GM21447 (cell line): ENCODE results near the gene ING3.
"Not testable (repeated sequence)": the region's sequence is repeated elsewhere in the genome, so short reads cannot be mapped to it uniquely, and the experiment has no call there.

Source experiments
- ATAC-seq: cut with Tn5 transposase; IDR thresholded peaks from one replicate; pipeline ENCODE4 v1.9.1; 2021; ENCODE audit not compliant: unreplicated experiment

Gene ING3

GRCh38 chr7:120949393-120949911 lies 1.1 kb upstream of the ING3 start:
- no peak for ATAC-seq

GRCh38 chr7:120949998-120950538 lies 509 bp upstream of the ING3 start:
- no peak for ATAC-seq

- no peak for ATAC-seq
Observed at GRCh38 chr7:120951309-120951699, 727 bp downstream of the ING3 start.

GRCh38 chr7:120951826-120952225 lies 1.2 kb downstream of the ING3 start:
- no peak for ATAC-seq

DNA sequence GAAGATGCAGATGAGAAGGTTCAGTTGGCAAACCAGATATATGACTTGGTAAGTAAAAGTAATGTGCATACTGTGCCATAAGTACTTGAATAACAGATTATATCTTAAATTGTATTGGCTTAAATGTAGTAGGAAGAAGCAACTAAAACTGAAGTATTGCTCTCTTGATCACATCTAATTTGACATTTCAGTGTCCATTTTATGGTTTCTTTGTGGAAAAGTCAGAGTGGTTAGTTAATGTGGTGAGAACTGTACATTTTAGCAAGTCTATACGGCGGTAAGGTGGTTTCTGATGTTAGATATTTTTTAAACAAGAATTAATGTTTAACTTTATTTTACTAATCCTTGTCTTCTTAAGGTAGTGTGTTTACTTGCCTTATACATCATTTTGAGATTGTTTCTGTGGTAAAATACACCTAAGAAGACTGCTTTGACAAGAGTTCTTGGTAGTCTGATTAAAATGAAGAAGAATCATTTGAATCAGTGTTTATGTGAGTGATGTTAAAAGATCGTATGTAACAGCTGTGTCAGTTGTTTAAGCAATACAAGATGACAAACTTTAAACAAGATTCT lies 5.1 kb downstream of the ING3 start:
- peak; percentile 25 for ATAC-seq

DNA sequence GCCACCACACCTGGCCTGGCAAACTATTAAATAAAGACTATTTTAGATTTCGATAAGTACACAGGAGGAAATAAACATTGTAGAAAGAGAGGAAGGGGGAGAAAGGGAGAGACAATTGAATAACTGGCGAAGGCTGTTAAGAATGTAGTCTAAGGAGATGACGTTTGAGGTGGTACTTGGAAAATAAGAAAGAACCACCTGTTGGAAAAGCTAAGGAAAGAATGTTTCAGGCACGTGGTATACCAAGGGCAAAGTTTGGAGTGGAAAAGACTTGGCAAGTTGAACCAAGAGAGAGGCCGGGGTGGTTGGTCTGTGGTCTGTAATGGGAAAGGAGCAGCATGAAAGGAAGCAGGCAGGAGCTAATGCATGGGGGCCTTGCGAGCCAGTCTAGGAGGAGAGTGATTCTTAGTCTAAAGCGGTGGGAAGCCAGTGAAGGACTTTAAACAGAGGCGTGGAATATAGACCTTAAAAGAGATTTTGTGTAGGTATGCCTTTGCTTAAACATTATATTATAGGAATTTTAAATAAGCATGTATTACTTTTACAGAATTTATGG lies 9.4 kb downstream of the ING3 start:
- ATAC-seq: no peak

- ATAC-seq: no peak
Observed at GRCh38 chr7:120960714-120961113, 10.1 kb downstream of the ING3 start.

GRCh38 chr7:120961638-120962173 lies 11.1 kb downstream of the ING3 start:
- ATAC-seq: no peak

- no peak for ATAC-seq
Observed at GRCh38 chr7:120964088-120964487, 13.5 kb downstream of the ING3 start.

DNA sequence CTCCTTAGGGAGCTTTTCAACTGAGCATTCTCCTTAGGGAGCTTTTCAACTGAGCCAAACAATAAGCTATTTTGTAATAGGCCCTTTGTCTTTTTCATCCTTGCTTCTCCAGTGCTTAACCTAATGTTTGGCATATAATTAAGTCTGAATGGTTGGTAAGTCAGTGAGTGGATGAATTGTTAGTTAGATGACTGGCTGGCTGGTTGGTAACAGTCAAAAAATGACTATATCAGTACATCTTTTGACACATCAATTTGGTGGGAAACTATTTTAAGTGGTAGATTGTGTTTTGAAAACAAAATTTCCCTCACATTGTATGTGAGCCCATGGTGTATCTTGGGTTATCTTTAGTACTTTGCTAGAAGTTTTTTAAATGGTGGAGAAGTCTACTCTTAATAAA lies 16.4 kb downstream of the ING3 start:
- ATAC-seq: no peak

GRCh38 chr7:120973849-120974248 lies 23.3 kb downstream of the ING3 start:
- ATAC-seq: no peak

- no peak for ATAC-seq
Observed at GRCh38 chr7:120979765-120980499, 29.4 kb downstream of the ING3 start.

GRCh38 chr7:120981117-120981516 lies 30.5 kb downstream of the ING3 start:
- ATAC-seq: no peak

DNA sequence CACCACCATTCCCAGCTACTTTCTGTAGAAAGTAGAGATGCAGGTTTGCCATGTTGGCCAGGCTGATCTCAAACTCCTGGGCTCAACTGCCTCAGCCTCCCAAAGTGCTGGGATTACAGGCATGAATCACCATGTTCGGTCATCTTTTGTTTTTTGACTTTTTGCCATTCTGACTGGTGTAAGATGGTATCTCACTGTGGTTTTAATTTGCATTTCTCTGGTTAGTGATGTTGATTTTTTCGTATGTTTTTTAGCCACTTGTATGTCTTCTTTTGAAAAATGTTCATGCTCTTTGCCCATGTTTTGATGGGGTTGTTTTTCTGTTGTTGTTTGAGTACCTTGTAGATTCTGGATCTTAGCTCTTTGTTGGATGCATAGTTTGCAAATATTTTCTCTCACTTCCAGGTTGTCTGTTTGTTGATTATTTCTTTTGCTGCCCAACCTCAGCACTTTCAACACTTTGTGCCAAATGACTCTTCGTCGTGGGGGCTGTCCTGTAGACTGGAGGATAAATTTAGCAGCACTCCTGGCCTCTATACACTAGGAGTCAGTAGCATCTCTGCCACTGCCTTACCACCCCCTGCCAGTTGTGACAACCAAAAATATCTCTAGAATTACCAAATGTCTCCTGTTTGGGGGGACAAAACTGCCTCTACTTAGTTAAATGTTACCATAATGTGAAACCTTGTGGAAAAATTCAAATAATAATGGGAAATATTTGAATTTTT lies 31.5 kb downstream of the ING3 start:
- ATAC-seq: no peak

DNA sequence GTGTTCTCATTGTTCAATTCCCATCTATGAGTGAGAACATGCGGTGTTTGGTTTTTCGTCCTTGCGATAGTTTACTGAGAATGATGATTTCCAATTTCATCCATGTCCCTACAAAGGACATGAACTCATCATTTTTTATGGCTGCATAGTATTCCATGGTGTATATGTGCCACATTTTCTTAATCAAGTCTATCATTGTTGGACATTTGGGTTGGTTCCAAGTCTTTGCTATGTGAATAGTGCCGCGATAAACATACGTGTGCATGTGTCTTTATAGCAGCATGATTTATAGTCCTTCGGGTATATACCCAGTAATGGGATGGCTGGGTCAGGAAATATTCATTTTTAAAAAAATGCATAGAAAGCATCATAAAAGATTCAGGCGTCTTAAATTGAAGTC lies 33.0 kb downstream of the ING3 start:
- ATAC-seq: not testable (repeated sequence)

GRCh38 chr7:120984406-120984805 lies 33.8 kb downstream of the ING3 start:
- no peak for ATAC-seq

DNA sequence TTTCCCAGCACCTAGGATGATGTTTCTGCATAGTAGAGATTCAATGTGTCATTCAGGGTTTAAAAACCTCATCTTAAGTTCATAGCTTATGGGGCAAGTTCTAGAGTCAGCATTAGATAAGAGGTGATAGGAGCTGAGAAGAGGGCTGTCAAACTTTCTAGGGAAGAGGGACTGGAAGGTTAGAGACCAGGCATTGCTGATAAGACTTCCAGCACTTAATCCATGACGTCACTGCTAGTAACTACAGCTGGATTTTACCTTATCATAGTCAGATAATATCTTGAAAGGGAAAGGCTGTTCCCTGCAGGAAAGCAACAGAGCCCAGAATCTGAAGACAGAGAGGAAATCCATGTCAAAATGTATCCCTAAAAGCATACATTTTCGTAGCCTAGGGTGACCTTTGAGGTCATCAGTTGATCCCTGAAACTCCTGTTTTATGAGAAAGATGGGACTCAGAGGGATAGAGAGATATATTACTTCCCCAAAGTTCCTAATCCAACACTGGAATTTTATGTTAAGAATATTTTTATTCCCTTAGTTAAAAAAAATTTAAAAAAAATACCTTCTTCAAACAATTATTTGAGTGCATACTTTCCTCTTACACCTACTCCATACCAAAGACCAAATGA lies 34.7 kb downstream of the ING3 start:
- ATAC-seq: no peak

- ATAC-seq: no peak
Observed at GRCh38 chr7:120985839-120986238, 35.3 kb downstream of the ING3 start.

GRCh38 chr7:120986650-120987049 lies 36.1 kb downstream of the ING3 start:
- no peak for ATAC-seq

DNA sequence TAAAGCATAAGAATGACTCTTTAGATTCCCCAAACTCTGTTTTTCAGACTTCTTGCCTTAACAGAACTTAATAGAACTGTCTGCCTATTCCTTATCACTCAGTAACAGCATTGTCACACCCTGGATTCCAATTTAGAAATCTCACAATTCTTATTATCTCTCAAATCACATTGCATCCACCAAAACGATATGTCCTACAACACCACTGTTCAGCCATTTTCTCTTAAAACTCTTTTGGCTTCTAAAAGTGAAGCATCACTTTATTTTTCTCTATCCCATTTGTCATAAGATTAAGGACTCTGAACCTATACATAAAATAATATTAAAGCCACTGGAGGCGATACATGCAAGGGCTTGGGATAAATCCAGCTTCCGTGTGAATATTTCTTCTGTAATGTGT lies 36.7 kb downstream of the ING3 start:
- no peak for ATAC-seq
